Osteoblast (primary cell): ENCODE results near the gene CISTR. TPM values are rescaled to one million over a fixed set of nuclear protein-coding genes. Genes with fewer than 3 reads are reported as not detected.
A peak's percentile ranks its signal among the peaks of the same experiment; 100 is the strongest.

Experiments
- DNase-seq: peaks from one replicate; pipeline ENCODE4 v3.0.0; 2011; ENCODE audit warnings: low spot score, mixed read lengths; ENCODE audit not compliant: insufficient read length; ENCODE audit errors: missing footprints
- H2AFZ ChIP-seq: 2 replicates; pipeline ENCODE4 v1.6.0; 2011; ENCODE audit warnings: mild to moderate bottlenecking, low read length
- H3K27ac ChIP-seq: 2 replicates; pipeline ENCODE4 v1.5.1; 2011; ENCODE audit warnings: mild to moderate bottlenecking, low read depth, low read length, moderate library complexity
- H3K27me3 ChIP-seq: 2 replicates; pipeline ENCODE4 v1.6.0; 2012; ENCODE audit warnings: mild to moderate bottlenecking, control low read depth, inconsistent platforms, low read length, moderate library complexity; ENCODE audit not compliant: insufficient read depth
- H3K36me3 ChIP-seq: 2 replicates; pipeline ENCODE4 v1.5.1; 2011; ENCODE audit warnings: mild to moderate bottlenecking, low read length, control low read depth, moderate library complexity; ENCODE audit not compliant: insufficient read depth
- H3K4me1 ChIP-seq: 2 replicates; pipeline ENCODE4 v1.5.1; 2011; ENCODE audit warnings: mild to moderate bottlenecking, low read length, control low read depth, moderate library complexity; ENCODE audit not compliant: insufficient read depth
- H3K4me2 ChIP-seq: 2 replicates; pipeline ENCODE4 v1.6.0; 2011; ENCODE audit warnings: mild to moderate bottlenecking, low read length; ENCODE audit not compliant: insufficient read depth
- H3K4me3 ChIP-seq: fragments of 200-600 bp; sonication (generic); 3 replicates; pipeline ENCODE4 v1.5.1; 2012; ENCODE audit warnings: mild to moderate bottlenecking, low read length, inconsistent platforms; ENCODE audit not compliant: insufficient read depth
- H3K79me2 ChIP-seq: 2 replicates; pipeline ENCODE4 v1.6.0; 2012; ENCODE audit warnings: mild to moderate bottlenecking, low read length, control low read depth, inconsistent platforms; ENCODE audit not compliant: insufficient read depth
- H3K9me3 ChIP-seq: 2 replicates; pipeline ENCODE4 v1.5.1; 2011; ENCODE audit warnings: low read depth, low read length, control low read depth
- H4K20me1 ChIP-seq: 2 replicates; pipeline ENCODE4 v1.6.0; 2012; ENCODE audit warnings: mild to moderate bottlenecking, low read length, control low read depth; ENCODE audit not compliant: insufficient read depth
- total RNA-seq: library from RNA; depleted of rRNA; stranded (reverse); fragments of >200 nt; gene quantifications from 2 replicates; pipeline ENCODE4 v1.2.3, GENCODE V29; 2012
- TF ChIP-seq, protein P1 (sequence below): IDR thresholded peaks from 2 replicates; pipeline ENCODE4 v1.5.1; 2011; ENCODE audit warnings: mild to moderate bottlenecking, low read depth, low read length, moderate library complexity; ENCODE audit errors: extremely low read depth

The CISTR gene
- total RNA-seq, 1 donor = not detected

DNA sequence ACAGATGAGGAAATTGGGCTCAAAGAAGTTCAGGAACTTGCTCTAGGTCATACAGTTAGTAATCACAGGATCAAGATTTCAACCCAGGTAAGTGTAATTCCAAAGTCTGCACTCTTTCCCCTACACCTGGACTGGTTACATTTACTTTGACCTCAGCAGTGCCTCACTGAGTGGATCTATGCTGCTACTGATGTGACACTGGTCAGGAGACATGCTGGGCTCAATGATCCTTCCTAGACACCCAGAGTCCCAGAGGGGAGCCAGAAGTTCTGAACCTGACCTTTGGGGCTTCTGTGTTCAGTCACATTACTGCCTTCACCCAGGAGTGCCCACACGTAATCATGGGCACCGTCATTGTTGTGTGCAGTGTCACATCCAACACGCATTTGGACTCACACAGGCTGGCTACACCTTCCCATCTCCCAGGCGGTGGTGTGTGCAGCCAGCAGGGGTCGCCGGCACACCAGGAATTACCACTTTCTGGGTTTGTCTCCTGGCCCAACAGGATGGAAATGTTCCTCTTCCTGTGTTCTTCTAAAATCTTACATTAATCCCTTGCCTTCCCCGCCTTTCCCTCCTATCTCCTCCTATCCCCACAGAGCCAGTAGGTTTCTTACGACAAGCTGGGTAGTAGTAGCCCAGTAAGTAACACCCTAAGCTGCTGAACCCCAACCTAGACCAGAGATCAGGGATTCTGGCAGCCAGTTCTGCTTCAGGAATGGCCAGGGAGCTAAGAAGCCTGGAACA, 50.1 kb downstream of the CISTR start:
- TF ChIP-seq, protein P1, sequence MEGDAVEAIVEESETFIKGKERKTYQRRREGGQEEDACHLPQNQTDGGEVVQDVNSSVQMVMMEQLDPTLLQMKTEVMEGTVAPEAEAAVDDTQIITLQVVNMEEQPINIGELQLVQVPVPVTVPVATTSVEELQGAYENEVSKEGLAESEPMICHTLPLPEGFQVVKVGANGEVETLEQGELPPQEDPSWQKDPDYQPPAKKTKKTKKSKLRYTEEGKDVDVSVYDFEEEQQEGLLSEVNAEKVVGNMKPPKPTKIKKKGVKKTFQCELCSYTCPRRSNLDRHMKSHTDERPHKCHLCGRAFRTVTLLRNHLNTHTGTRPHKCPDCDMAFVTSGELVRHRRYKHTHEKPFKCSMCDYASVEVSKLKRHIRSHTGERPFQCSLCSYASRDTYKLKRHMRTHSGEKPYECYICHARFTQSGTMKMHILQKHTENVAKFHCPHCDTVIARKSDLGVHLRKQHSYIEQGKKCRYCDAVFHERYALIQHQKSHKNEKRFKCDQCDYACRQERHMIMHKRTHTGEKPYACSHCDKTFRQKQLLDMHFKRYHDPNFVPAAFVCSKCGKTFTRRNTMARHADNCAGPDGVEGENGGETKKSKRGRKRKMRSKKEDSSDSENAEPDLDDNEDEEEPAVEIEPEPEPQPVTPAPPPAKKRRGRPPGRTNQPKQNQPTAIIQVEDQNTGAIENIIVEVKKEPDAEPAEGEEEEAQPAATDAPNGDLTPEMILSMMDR = peak; percentile 98
- Histone ChIP-seq H3K9me3 (no peaks in the 10 kb centered on the region), H3K79me2 (no peaks in the 10 kb centered on the region), H3K27me3 (peaks cover 44% of the 10 kb centered on the region), H4K20me1 (no peaks in the 10 kb centered on the region), H3K4me2 (no peak overlapping the region), H3K4me1 (peaks cover 4% of the 10 kb centered on the region), H2AFZ (peak overlapping the region; percentile 77), H3K27ac (no peak overlapping the region), H3K36me3 (no peaks in the 10 kb centered on the region), H3K4me3 (no peak overlapping the region)
- DNase-seq = peak; percentile 96

DNA sequence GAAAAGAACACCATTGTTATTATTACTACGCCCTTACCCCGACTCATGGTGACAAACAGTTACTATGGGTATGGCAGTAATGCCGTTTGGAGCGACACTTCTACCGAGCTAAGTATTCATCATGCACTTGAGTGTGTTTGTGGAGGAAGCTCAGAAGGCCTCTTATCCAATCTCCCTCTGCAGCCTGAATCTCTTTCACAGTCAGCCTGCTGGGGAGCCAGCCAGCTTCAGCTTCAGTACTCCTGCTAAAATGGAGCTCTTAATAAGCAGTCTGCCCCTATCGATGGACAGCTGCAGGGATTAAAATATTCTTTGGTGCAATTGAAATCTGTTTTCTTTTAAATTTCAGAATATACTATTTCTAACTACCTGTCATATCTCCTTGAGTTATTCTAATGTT, 51.2 kb downstream of the CISTR start:
- Histone ChIP-seq H3K4me1 (peaks cover 14% of the 10 kb centered on the region), H3K27ac (no peak overlapping the region), H3K79me2 (no peaks in the 10 kb centered on the region), H2AFZ (no peak overlapping the region), H3K4me2 (no peak overlapping the region), H4K20me1 (no peaks in the 10 kb centered on the region), H3K9me3 (no peaks in the 10 kb centered on the region), H3K27me3 (peaks cover 46% of the 10 kb centered on the region), H3K4me3 (no peak overlapping the region), H3K36me3 (no peaks in the 10 kb centered on the region)
- DNase-seq = no peak
- TF ChIP-seq, protein P1 = no peak

DNA sequence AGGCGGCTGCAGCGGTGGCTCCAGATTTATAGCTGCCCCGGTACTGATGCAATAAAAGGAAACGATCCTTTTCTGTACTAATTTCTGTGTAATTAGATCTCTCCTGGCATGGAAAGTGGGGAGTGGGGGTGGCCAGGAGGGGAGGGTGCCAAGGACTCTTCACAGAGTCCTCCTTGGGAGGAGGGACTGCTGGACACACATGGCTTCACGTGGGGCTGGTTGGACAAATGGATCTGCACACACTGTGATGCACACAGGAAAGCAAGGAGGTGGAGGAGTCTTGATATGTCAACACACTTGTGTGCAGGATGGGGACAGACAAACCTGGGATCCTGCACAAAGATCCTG, 52.1 kb downstream of the CISTR start:
- no peak for DNase-seq
- no peak overlapping the region for H3K4me2 ChIP-seq
- H3K27me3 ChIP-seq = peaks cover 50% of the 10 kb centered on the region
- H3K79me2 ChIP-seq = no peaks in the 10 kb centered on the region
- H4K20me1 ChIP-seq = no peaks in the 10 kb centered on the region
- no peak overlapping the region for H3K4me3 ChIP-seq
- no peaks in the 10 kb centered on the region for H3K36me3 ChIP-seq
- H3K9me3 ChIP-seq = no peaks in the 10 kb centered on the region
- TF ChIP-seq, protein P1 = no peak
- H2AFZ ChIP-seq = no peak overlapping the region
- no peak overlapping the region for H3K27ac ChIP-seq
- H3K4me1 ChIP-seq = peaks cover 14% of the 10 kb centered on the region

DNA sequence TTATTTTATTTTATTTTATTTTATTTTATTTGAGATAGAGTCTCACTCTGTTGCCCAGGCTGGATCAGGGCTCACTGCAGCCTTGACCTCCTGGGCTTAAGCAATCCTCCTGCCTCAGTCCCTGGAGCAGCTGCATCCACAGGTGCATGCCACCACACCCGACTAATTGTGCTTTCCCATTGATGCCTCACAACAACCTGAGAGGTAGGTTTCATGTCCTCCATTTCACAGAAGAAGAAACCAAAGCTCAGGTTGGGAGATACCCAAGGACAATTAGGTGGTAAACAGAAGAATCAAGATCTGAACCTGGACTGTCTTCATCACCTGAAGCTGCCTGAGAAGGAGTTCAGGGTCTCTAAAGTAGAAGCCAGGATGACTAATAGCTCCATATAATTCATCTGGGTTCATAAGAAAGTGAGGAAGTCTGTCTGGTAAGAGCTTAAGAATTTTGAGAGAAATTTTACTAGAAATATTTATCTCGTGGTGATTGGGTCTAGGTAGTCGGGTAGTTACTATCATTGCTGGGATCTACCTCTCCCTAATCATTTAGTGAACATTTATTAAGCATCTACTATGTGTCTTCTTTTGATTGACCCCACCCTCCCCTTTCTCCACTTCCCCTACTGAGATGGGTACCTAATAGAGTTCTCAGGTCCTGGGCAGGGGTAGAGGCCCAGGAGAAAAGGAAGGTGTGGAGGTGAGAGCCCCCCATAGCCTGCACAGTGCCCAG, 52.7 kb downstream of the CISTR start:
- no peaks in the 10 kb centered on the region for H4K20me1 ChIP-seq
- H2AFZ ChIP-seq = no peak overlapping the region
- no peak for DNase-seq
- no peak overlapping the region for H3K4me3 ChIP-seq
- peaks cover 52% of the 10 kb centered on the region for H3K27me3 ChIP-seq
- H3K79me2 ChIP-seq = no peaks in the 10 kb centered on the region
- TF ChIP-seq, protein P1 = no peak
- H3K4me1 ChIP-seq = peaks cover 13% of the 10 kb centered on the region
- H3K9me3 ChIP-seq = no peaks in the 10 kb centered on the region
- no peak overlapping the region for H3K4me2 ChIP-seq
- H3K27ac ChIP-seq = no peak overlapping the region
- H3K36me3 ChIP-seq = no peaks in the 10 kb centered on the region
